Neural cell (in vitro differentiated cells): ENCODE measurements around the gene UBQLN2. TPM values are rescaled to one million over a fixed set of nuclear protein-coding genes. Genes with fewer than 3 reads are reported as not detected.

ENCODE experiments used
- H2AFZ ChIP-seq: fragments of 200-600, 300-800 bp; sonication (generic), shearing (Covaris generic); 2 replicates; pipeline ENCODE4 v1.6.0; 2014; ENCODE audit warnings: low read depth, mild to moderate bottlenecking, antibody characterized with exemption, low read length, moderate library complexity
- H3F3A ChIP-seq: fragments of 200-600 bp; shearing (Covaris generic); 2 replicates; pipeline ENCODE4 v1.6.1; 2016; ENCODE audit warnings: mild to moderate bottlenecking, moderate library complexity, mixed read lengths, antibody characterized with exemption, low read length; ENCODE audit not compliant: insufficient read depth, poor library complexity, severe bottlenecking
- H3K27ac ChIP-seq: fragments of 200-600, 300-800 bp; sonication (generic), shearing (Covaris generic); 2 replicates; pipeline ENCODE4 v1.5.1; 2014; ENCODE audit warnings: mild to moderate bottlenecking, low read length, moderate library complexity
- H3K27me3 ChIP-seq: fragments of 300-800, 200-600 bp; sonication (generic), shearing (Covaris generic); 2 replicates; pipeline ENCODE4 v1.6.0; 2014; ENCODE audit warnings: mild to moderate bottlenecking, low read depth, low read length, moderate library complexity; ENCODE audit not compliant: insufficient read depth
- H3K36me3 ChIP-seq: fragments of 300-800, 200-600 bp; sonication (generic), shearing (Covaris generic); 2 replicates; pipeline ENCODE4 v1.5.1; 2014; ENCODE audit warnings: mild to moderate bottlenecking, antibody characterized with exemption, low read length, moderate library complexity; ENCODE audit not compliant: insufficient read depth
- H3K4me2 ChIP-seq: fragments of 300-800, 200-600 bp; sonication (generic), shearing (Covaris generic); 2 replicates; pipeline ENCODE4 v1.6.0; 2014; ENCODE audit warnings: mild to moderate bottlenecking, low read length
- H3K4me3 ChIP-seq: fragments of 300-800, 200-600 bp; sonication (generic), shearing (Covaris generic); 2 replicates; pipeline ENCODE4 v1.5.1; 2014; ENCODE audit warnings: mild to moderate bottlenecking, low read length, moderate library complexity
- H3K79me2 ChIP-seq: fragments of 200-600 bp; shearing (Covaris generic); replicated peaks from 2 replicates; pipeline ENCODE4 v1.6.0; 2014; ENCODE audit warnings: mild to moderate bottlenecking, low read length, moderate library complexity; ENCODE audit not compliant: insufficient read depth
- H3K9ac ChIP-seq: fragments of 300-800, 200-600 bp; sonication (generic), shearing (Covaris generic); 2 replicates; pipeline ENCODE4 v1.6.1; 2016; ENCODE audit warnings: mild to moderate bottlenecking, low read length, mixed read lengths
- H3K9me2 ChIP-seq: fragments of 200-600 bp; shearing (Covaris generic); 2 replicates; pipeline ENCODE4 v1.6.1; 2016; ENCODE audit warnings: mild to moderate bottlenecking, low read length, mixed read lengths; ENCODE audit not compliant: insufficient read depth
- H3K9me3 ChIP-seq: fragments of 200-600, 300-800 bp; sonication (generic), shearing (Covaris generic); 2 replicates; pipeline ENCODE4 v1.6.1; 2016; ENCODE audit warnings: mild to moderate bottlenecking, mixed run types, low read length, moderate library complexity, mixed read lengths
- H4K20me1 ChIP-seq: fragments of 200-600 bp; shearing (Covaris generic); 2 replicates; pipeline ENCODE4 v1.6.1; 2016; ENCODE audit warnings: mild to moderate bottlenecking, mixed run types; ENCODE audit not compliant: insufficient read depth
- CTCF ChIP-seq: fragments of 450-650 bp; IDR thresholded peaks from 2 replicates; pipeline ENCODE4 v1.5.1; 2014; ENCODE audit warnings: antibody characterized with exemption, mild to moderate bottlenecking, moderate library complexity; ENCODE audit not compliant: poor library complexity, severe bottlenecking
- EP300 ChIP-seq: fragments of 450-650 bp; conservative IDR thresholded peaks from 2 replicates; pipeline ENCODE4 v1.6.1; 2014; ENCODE audit warnings: antibody characterized with exemption, mild to moderate bottlenecking, moderate library complexity; ENCODE audit not compliant: poor library complexity, severe bottlenecking
- EZH2 ChIP-seq: fragments of 200-600, 300-800 bp; shearing (Covaris generic), sonication (generic); IDR thresholded peaks from 2 replicates; pipeline ENCODE4 v1.6.1; 2014; ENCODE audit warnings: antibody characterized with exemption, low read length, borderline replicate concordance, mild to moderate bottlenecking; ENCODE audit not compliant: insufficient read depth, poor library complexity, severe bottlenecking
- MXI1 ChIP-seq: fragments of 450-650 bp; conservative IDR thresholded peaks from 2 replicates; pipeline ENCODE4 v1.6.1; 2014; ENCODE audit warnings: antibody characterized with exemption, mild to moderate bottlenecking; ENCODE audit not compliant: poor library complexity, severe bottlenecking
- POLR2AphosphoS5 ChIP-seq: IDR thresholded peaks from 2 replicates; pipeline ENCODE4 v1.6.1; 2012
- RAD21 ChIP-seq: fragments of 450-650 bp; conservative IDR thresholded peaks from 2 replicates; pipeline ENCODE4 v1.6.1; 2014; ENCODE audit warnings: antibody characterized with exemption, mild to moderate bottlenecking, moderate library complexity
- REST ChIP-seq: IDR thresholded peaks from 2 replicates; pipeline ENCODE4 v1.6.1; 2012; ENCODE audit warnings: borderline replicate concordance
- SMC3 ChIP-seq: fragments of 450-650 bp; conservative IDR thresholded peaks from 2 replicates; pipeline ENCODE4 v1.6.1; 2014; ENCODE audit warnings: antibody characterized with exemption, mild to moderate bottlenecking, moderate library complexity; ENCODE audit not compliant: poor library complexity
- TAF1 ChIP-seq: IDR thresholded peaks from 2 replicates; pipeline ENCODE4 v1.6.1; 2012; ENCODE audit warnings: low read depth
- polyA plus RNA-seq: library from polyadenylated mRNA; depleted of rRNA; stranded (reverse); fragments of >200 nt; gene quantifications from 2 replicates; pipeline ENCODE4 v1.2.3, GENCODE V29; 2014

Gene UBQLN2
- polyA plus RNA-seq, 1 donor from 2014 or later, result 16.6 TPM

DNA sequence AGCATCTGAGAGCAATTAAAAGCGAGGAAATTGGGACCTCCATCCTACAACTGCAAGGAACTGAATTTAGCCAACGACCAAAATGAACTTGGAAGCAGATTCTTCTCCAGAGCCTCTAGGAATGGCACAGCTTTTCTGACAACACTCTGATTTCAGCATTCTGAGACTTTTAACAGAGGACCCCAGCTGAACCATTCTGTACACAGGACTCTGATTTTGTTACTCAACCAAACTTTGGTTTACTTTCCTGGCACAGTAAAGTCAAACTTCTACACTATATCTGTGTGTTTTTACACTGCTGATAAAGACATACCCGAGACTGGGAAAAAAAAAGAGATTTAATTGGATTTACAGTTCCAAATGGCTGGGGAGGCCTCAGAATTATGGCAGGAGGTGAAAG, 37.6 kb downstream of the UBQLN2 start:
- Histone ChIP-seq H3K9ac (no peak overlapping the region), H3K9me3 (no peaks in the 10 kb centered on the region), H3K27me3 (no peaks in the 10 kb centered on the region), H3F3A (no peaks in the 10 kb centered on the region), H3K79me2 (no peaks in the 10 kb centered on the region), H4K20me1 (no peaks in the 10 kb centered on the region), H3K9me2 (no peaks in the 10 kb centered on the region), H3K27ac (no peak overlapping the region), H3K4me2 (no peak overlapping the region), H2AFZ (no peak overlapping the region), H3K4me3 (no peak overlapping the region), H3K36me3 (no peaks in the 10 kb centered on the region)
- no peak for TF ChIP-seq TAF1
- no peak for TF ChIP-seq MXI1
- no peak for TF ChIP-seq EP300
- TF ChIP-seq RAD21, result no peak
- no peak for TF ChIP-seq CTCF

DNA sequence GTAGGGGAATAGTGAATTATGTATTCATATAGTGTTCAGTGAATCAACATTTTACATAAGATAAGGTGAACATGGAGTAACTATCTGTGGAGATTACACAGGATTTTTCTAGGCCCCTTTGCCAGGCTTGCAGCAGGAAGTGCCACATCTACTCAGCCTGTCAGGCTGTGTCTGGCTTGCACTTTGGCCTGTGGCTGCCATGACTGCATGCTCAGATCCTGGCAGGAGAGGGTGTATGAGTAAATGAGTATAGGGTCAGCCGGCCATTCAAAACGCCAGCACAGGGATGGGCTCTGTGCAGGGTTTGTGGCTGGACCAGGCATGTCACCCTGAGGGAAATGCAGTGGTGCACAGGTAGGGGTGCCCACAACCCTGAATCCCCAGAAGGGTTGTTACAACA, 51.9 kb downstream of the UBQLN2 start:
- no peaks in the 10 kb centered on the region for H4K20me1 ChIP-seq
- H3K9me3 ChIP-seq, result no peaks in the 10 kb centered on the region
- no peaks in the 10 kb centered on the region for H3K79me2 ChIP-seq
- H3K9ac ChIP-seq, result no peak overlapping the region
- no peaks in the 10 kb centered on the region for H3K9me2 ChIP-seq
- H2AFZ ChIP-seq, result no peak overlapping the region
- no peak overlapping the region for H3K4me2 ChIP-seq
- no peaks in the 10 kb centered on the region for H3F3A ChIP-seq
- no peaks in the 10 kb centered on the region for H3K27me3 ChIP-seq
- TF ChIP-seq SMC3, result no peak
- TF ChIP-seq CTCF, result no peak
- TF ChIP-seq TAF1, result no peak
- TF ChIP-seq RAD21, result no peak
- no peak for TF ChIP-seq EP300
- TF ChIP-seq MXI1, result no peak
- no peak for TF ChIP-seq EZH2
- TF ChIP-seq REST, result no peak
- TF ChIP-seq POLR2AphosphoS5, result no peak
- H3K36me3 ChIP-seq, result no peaks in the 10 kb centered on the region
- no peak overlapping the region for H3K27ac ChIP-seq
- no peak overlapping the region for H3K4me3 ChIP-seq

Other genes starting within 250 kb of the UBQLN2 start
- gene NBDY, start 165.6 kb downstream of the UBQLN2 start, polyA plus RNA-seq, result 29.7 and 29.8 TPM in 2 replicates